HG03354 (cell line): ENCODE data around the gene PTPRF.
"Not testable (repeated sequence)": the region's sequence is repeated elsewhere in the genome, so short reads cannot be mapped to it uniquely, and the experiment has no call there.

Source experiments
- ATAC-seq: cut with Tn5 transposase; IDR thresholded peaks from one replicate; pipeline ENCODE4 v1.9.1; 2021; ENCODE audit warnings: mild to moderate bottlenecking; ENCODE audit not compliant: unreplicated experiment, poor library complexity, severe bottlenecking

PTPRF gene

GRCh38 chr1:43530483-43531106 is at the start of gene PTPRF:
Gene PTPRF, plus strand, starts transcription at chr1:43530883. Its CDS starts 14,193 bp downstream, at chr1:43545076.
- no peak for ATAC-seq

GRCh38 chr1:43481491-43481890 is 49.2 kb upstream of the PTPRF start:
- no peak for ATAC-seq

GRCh38 chr1:43482215-43482614 is 48.5 kb upstream of the PTPRF start:
- no peak for ATAC-seq

GRCh38 chr1:43484367-43484766 is 46.3 kb upstream of the PTPRF start:
- ATAC-seq, result no peak

- no peak for ATAC-seq
Measured at GRCh38 chr1:43488165-43488564, 42.5 kb upstream of the PTPRF start.

- no peak for ATAC-seq
Measured at GRCh38 chr1:43491061-43491460, 39.6 kb upstream of the PTPRF start.

GRCh38 chr1:43492826-43493225 is 37.9 kb upstream of the PTPRF start:
- ATAC-seq, result no peak

GRCh38 chr1:43493661-43494450 is 36.8 kb upstream of the PTPRF start:
- no peak for ATAC-seq

- no peak for ATAC-seq
Measured at GRCh38 chr1:43495204-43495603, 35.5 kb upstream of the PTPRF start.

- ATAC-seq, result no peak
Measured at GRCh38 chr1:43499898-43500297, 30.8 kb upstream of the PTPRF start.

- ATAC-seq, result not testable (repeated sequence)
Measured at GRCh38 chr1:43501806-43502205, 28.9 kb upstream of the PTPRF start.

GRCh38 chr1:43503534-43503933 is 27.1 kb upstream of the PTPRF start:
- ATAC-seq, result no peak

GRCh38 chr1:43505077-43505780 is 25.5 kb upstream of the PTPRF start:
- no peak for ATAC-seq

GRCh38 chr1:43506233-43506632 is 24.4 kb upstream of the PTPRF start:
- no peak for ATAC-seq

- ATAC-seq, result no peak
Measured at GRCh38 chr1:43507296-43508295, 23.1 kb upstream of the PTPRF start.

- no peak for ATAC-seq
Measured at GRCh38 chr1:43509007-43509739, 21.5 kb upstream of the PTPRF start.

GRCh38 chr1:43509740-43510375 is 20.8 kb upstream of the PTPRF start:
- no peak for ATAC-seq

GRCh38 chr1:43510621-43511020 is 20.1 kb upstream of the PTPRF start:
- no peak for ATAC-seq
